ENCODE results near the gene XYLT1.
"Not testable (repeated sequence)": the region's sequence is repeated elsewhere in the genome, so short reads cannot be mapped to it uniquely, and the experiment has no call there.

The XYLT1 gene

GRCh38 chr16:17328932-17329331 is 141.8 kb downstream of the XYLT1 start:
- no peak for DNase-seq

GRCh38 chr16:17327664-17328335 is 143.0 kb downstream of the XYLT1 start:
- DNase-seq: no peak

- DNase-seq: no peak
Observed at GRCh38 chr16:17325476-17326143, 145.2 kb downstream of the XYLT1 start.

- DNase-seq: no peak
Observed at GRCh38 chr16:17324451-17324850, 146.3 kb downstream of the XYLT1 start.

- DNase-seq: no peak
Observed at GRCh38 chr16:17323171-17323570, 147.6 kb downstream of the XYLT1 start.

GRCh38 chr16:17321824-17322223 is 148.9 kb downstream of the XYLT1 start:
- no peak for DNase-seq

GRCh38 chr16:17320009-17320408 is 150.8 kb downstream of the XYLT1 start:
- no peak for DNase-seq

- DNase-seq: no peak
Observed at GRCh38 chr16:17318238-17318637, 152.5 kb downstream of the XYLT1 start.

GRCh38 chr16:17316005-17316404 is 154.8 kb downstream of the XYLT1 start:
- DNase-seq: no peak

GRCh38 chr16:17313793-17314547 is 156.8 kb downstream of the XYLT1 start:
- DNase-seq: no peak

- no peak for DNase-seq
Observed at GRCh38 chr16:17313085-17313611, 157.6 kb downstream of the XYLT1 start.

GRCh38 chr16:17312094-17312710 is 158.6 kb downstream of the XYLT1 start:
- DNase-seq: no peak

GRCh38 chr16:17311333-17312093 is 159.2 kb downstream of the XYLT1 start:
- no peak for DNase-seq

- DNase-seq: no peak
Observed at GRCh38 chr16:17309510-17309909, 161.2 kb downstream of the XYLT1 start.

GRCh38 chr16:17308186-17308585 is 162.6 kb downstream of the XYLT1 start:
- DNase-seq: no peak

- no peak for DNase-seq
Observed at GRCh38 chr16:17307504-17307903, 163.3 kb downstream of the XYLT1 start.

GRCh38 chr16:17306745-17307144 is 164.0 kb downstream of the XYLT1 start:
- no peak for DNase-seq

- DNase-seq: not testable (repeated sequence)
Observed at GRCh38 chr16:17306211-17306610, 164.5 kb downstream of the XYLT1 start.

GRCh38 chr16:17305694-17306093 is 165.1 kb downstream of the XYLT1 start:
- no peak for DNase-seq

- no peak for DNase-seq
Observed at GRCh38 chr16:17304491-17305119, 166.2 kb downstream of the XYLT1 start.

- no peak for DNase-seq
Observed at GRCh38 chr16:17304106-17304490, 166.7 kb downstream of the XYLT1 start.

- DNase-seq: no peak
Observed at GRCh38 chr16:17303101-17303500, 167.7 kb downstream of the XYLT1 start.

Measured in COR-L47 (cell line).